ENCODE results near the gene SGCE. TPM values are rescaled to one million over a fixed set of nuclear protein-coding genes. Genes with fewer than 3 reads are reported as not detected.

SGCE gene
- total RNA-seq, 1 experiment from 2014 or later, result 56.2 TPM

DNA sequence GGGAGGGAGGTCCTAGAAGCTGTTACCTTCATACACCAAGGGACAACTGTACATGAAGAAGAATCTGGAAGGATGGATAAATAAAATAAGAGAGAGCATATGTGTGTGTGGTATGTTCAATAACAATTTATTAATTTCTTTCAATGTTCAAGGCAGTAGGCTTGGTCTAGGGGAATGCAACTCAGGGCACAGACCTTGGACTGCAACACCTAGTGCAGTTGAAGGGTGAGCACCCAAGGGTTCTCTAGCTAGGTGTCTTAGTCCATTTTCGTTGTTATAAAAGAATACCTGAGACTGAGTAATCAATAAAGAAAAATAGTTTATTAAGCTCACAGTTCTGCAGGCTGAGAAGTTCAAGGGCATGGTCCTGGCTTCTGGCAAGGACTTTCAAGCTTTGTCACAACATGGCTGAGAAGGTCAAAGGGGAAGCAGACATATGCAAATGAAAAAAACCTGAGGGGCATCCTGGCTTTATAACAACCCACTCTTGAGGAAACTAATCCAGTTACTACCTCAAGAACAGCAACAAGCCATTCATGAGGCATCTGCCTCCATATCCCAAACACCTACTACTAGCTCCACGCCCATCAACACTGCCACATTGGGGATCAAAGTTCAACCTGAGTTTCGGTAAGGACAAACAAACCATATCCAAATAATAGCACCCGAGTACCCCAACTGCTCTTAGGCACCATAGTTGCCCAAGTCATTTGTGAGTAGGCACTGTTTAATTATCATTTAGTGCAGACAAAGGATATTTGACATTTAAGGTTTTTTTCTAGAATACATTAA lies 15.7 kb upstream of the SGCE start:
- H3K4me1 Mint-ChIP-seq (ENCODE audit: low read depth, unreplicated experiment), result peaks cover 1% of the 10 kb centered on the region
- ChIA-PET CTCF (no interaction called here), POLR2A (no interaction called here)
- no peaks in the 10 kb centered on the region for H3K27me3 Mint-ChIP-seq (ENCODE audit: insufficient read depth, unreplicated experiment)
- TF ChIP-seq, protein P1, sequence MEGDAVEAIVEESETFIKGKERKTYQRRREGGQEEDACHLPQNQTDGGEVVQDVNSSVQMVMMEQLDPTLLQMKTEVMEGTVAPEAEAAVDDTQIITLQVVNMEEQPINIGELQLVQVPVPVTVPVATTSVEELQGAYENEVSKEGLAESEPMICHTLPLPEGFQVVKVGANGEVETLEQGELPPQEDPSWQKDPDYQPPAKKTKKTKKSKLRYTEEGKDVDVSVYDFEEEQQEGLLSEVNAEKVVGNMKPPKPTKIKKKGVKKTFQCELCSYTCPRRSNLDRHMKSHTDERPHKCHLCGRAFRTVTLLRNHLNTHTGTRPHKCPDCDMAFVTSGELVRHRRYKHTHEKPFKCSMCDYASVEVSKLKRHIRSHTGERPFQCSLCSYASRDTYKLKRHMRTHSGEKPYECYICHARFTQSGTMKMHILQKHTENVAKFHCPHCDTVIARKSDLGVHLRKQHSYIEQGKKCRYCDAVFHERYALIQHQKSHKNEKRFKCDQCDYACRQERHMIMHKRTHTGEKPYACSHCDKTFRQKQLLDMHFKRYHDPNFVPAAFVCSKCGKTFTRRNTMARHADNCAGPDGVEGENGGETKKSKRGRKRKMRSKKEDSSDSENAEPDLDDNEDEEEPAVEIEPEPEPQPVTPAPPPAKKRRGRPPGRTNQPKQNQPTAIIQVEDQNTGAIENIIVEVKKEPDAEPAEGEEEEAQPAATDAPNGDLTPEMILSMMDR (IDR thresholded peaks at IDR 0.05; ENCODE audit: insufficient read depth in 1 of 2, low read depth in 1 of 2, low read length in 1 of 2, severe bottlenecking in 1 of 2, unreplicated experiment in 1 of 2), result no peak
- Histone ChIP-seq H3K4me1 (peaks cover 11% of the 10 kb centered on the region), H3K9me3 (no peaks in the 10 kb centered on the region), H3K36me3 (ENCODE audit: control insufficient read depth, insufficient read depth, low read length) (peaks cover 2% of the 10 kb centered on the region; the same call in 1 of the 2 replicates), H3K27me3 (replicated peaks; ENCODE audit: control insufficient read depth, insufficient read depth, low read length) (no peaks in the 10 kb centered on the region), H3K4me3 (ENCODE audit: low read depth, low read length) (no peak overlapping the region)
- no peak overlapping the region for H3K4me3 Mint-ChIP-seq (ENCODE audit: unreplicated experiment)
- peaks cover 16% of the 10 kb centered on the region for H3K36me3 Mint-ChIP-seq (ENCODE audit: insufficient read depth, unreplicated experiment)
- no TSS peak for BruUV-seq (replicated peaks)
- H3K27ac Mint-ChIP-seq (ENCODE audit: unreplicated experiment), result no peak overlapping the region
- DNase-seq, result no peak
- intact Hi-C loops (cut with micrococcal nuclease; ENCODE audit: unreplicated experiment), result no loop called here
- H3K9me3 Mint-ChIP-seq (ENCODE audit: unreplicated experiment), result no peaks in the 10 kb centered on the region

- intact Hi-C loops (cut with micrococcal nuclease; ENCODE audit: unreplicated experiment), result no loop called here
- no TSS peak for BruUV-seq (replicated peaks)
- CTCF ChIA-PET, result interaction anchor here (0.6 kb wide), 1 partner anchor 271 kb away, joined by 3 read pairs; no protein-coding TSS in a partner anchor
- H3K27ac Mint-ChIP-seq (ENCODE audit: unreplicated experiment), result no peak overlapping the region
- H3K4me1 Mint-ChIP-seq (ENCODE audit: low read depth, unreplicated experiment), result no peaks in the 10 kb centered on the region
- TF ChIP-seq, protein P1 (IDR thresholded peaks at IDR 0.05; ENCODE audit: insufficient read depth in 1 of 2, low read depth in 1 of 2, low read length in 1 of 2, severe bottlenecking in 1 of 2, unreplicated experiment in 1 of 2), result no peak
- H3K4me1 ChIP-seq, result peaks cover 11% of the 10 kb centered on the region; the same call in 1 of the 2 replicates
- peaks cover 32% of the 10 kb centered on the region for H3K36me3 Mint-ChIP-seq (ENCODE audit: insufficient read depth, unreplicated experiment)
- H3K9me3 Mint-ChIP-seq (ENCODE audit: unreplicated experiment), result no peaks in the 10 kb centered on the region
- H3K9me3 ChIP-seq, result no peaks in the 10 kb centered on the region
- no peak overlapping the region for H3K4me3 ChIP-seq (ENCODE audit: low read depth, low read length)
- DNase-seq, result no peak
- peaks cover 3% of the 10 kb centered on the region; the same call in 1 of the 2 replicates for H3K36me3 ChIP-seq (ENCODE audit: control insufficient read depth, insufficient read depth, low read length)
- no peak overlapping the region for H3K4me3 Mint-ChIP-seq (ENCODE audit: unreplicated experiment)
- no peaks in the 10 kb centered on the region for H3K27me3 ChIP-seq (replicated peaks; ENCODE audit: control insufficient read depth, insufficient read depth, low read length)
- POLR2A ChIA-PET, result no interaction called here
- H3K27me3 Mint-ChIP-seq (ENCODE audit: insufficient read depth, unreplicated experiment), result no peaks in the 10 kb centered on the region
Measured at GRCh38 chr7:94669773-94670495, 14.0 kb upstream of the SGCE start.

GRCh38 chr7:94666879-94667587 lies 11.1 kb upstream of the SGCE start:
- BruUV-seq (replicated peaks), result no TSS peak
- Histone ChIP-seq H3K9me3 (no peaks in the 10 kb centered on the region), H3K4me3 (ENCODE audit: low read depth, low read length) (no peak overlapping the region), H3K4me1 (peaks cover 6% of the 10 kb centered on the region; the same call in 1 of the 2 replicates), H3K27me3 (replicated peaks; ENCODE audit: control insufficient read depth, insufficient read depth, low read length) (no peaks in the 10 kb centered on the region), H3K36me3 (ENCODE audit: control insufficient read depth, insufficient read depth, low read length) (peaks cover 16% of the 10 kb centered on the region)
- no peaks in the 10 kb centered on the region for H3K27me3 Mint-ChIP-seq (ENCODE audit: insufficient read depth, unreplicated experiment)
- H3K36me3 Mint-ChIP-seq (ENCODE audit: insufficient read depth, unreplicated experiment), result peaks cover 51% of the 10 kb centered on the region
- no peaks in the 10 kb centered on the region for H3K4me1 Mint-ChIP-seq (ENCODE audit: low read depth, unreplicated experiment)
- intact Hi-C loops (cut with micrococcal nuclease; ENCODE audit: unreplicated experiment), result no loop called here
- POLR2A ChIA-PET, result no interaction called here
- CTCF ChIA-PET, result interaction anchor here (0.8 kb wide), 1 partner anchor 9 kb away, joined by 3 read pairs; no protein-coding TSS in a partner anchor
- no peak for DNase-seq
- H3K9me3 Mint-ChIP-seq (ENCODE audit: unreplicated experiment), result no peaks in the 10 kb centered on the region
- TF ChIP-seq, protein P1 (IDR thresholded peaks at IDR 0.05; ENCODE audit: insufficient read depth in 1 of 2, low read depth in 1 of 2, low read length in 1 of 2, severe bottlenecking in 1 of 2, unreplicated experiment in 1 of 2), result no peak
- H3K4me3 Mint-ChIP-seq (ENCODE audit: unreplicated experiment), result no peak overlapping the region
- H3K27ac Mint-ChIP-seq (ENCODE audit: unreplicated experiment), result no peak overlapping the region
